SK-N-SH (cell line): ENCODE results near the gene CTNNA3.

Experiments
- CHD2 ChIP-seq: fragments of 150-350 bp; IDR thresholded peaks from 2 replicates; pipeline ENCODE4 v1.6.1; 2018; ENCODE audit warnings: low read length; ENCODE audit not compliant: partially characterized antibody
- EP300 ChIP-seq, 2 experiments: IDR thresholded peaks; 2 replicates each; pipeline versions ENCODE4 v1.4.0 to v1.6.1; 2012; ENCODE audit warnings: borderline replicate concordance in 1 of 2, low read depth in 1 of 2, low read length in 1 of 2
- EZH2phosphoT487 ChIP-seq: fragments of 200-600 bp; sonication (generic); IDR thresholded peaks from 2 replicates; pipeline ENCODE4 v1.6.1; 2017; ENCODE audit warnings: low read depth, mixed run types, mild to moderate bottlenecking, antibody characterized with exemption, moderate library complexity, borderline replicate concordance
- JUND ChIP-seq: IDR thresholded peaks from 2 replicates; pipeline ENCODE4 v1.4.0; 2012
- MXI1 ChIP-seq: IDR thresholded peaks from 2 replicates; pipeline ENCODE4 v1.6.1; 2012; ENCODE audit warnings: mild to moderate bottlenecking, low read depth, low read length, improper control_type of control experiment
- NFIC ChIP-seq: IDR thresholded peaks from 2 replicates; pipeline ENCODE4 v1.4.0; 2012; ENCODE audit warnings: borderline replicate concordance
- POLR2AphosphoS5 ChIP-seq: IDR thresholded peaks from 2 replicates; pipeline ENCODE4 v1.6.1; 2012; ENCODE audit warnings: low read depth, low read length
- RAD21 ChIP-seq: IDR thresholded peaks from 2 replicates; pipeline ENCODE4 v1.6.1; 2012; ENCODE audit warnings: mild to moderate bottlenecking, low read length
- RXRA ChIP-seq: IDR thresholded peaks from 2 replicates; pipeline ENCODE4 v1.4.0; 2012; ENCODE audit warnings: low read depth, mild to moderate bottlenecking, borderline replicate concordance
- SIN3A ChIP-seq: IDR thresholded peaks from 2 replicates; pipeline ENCODE4 v1.6.1; 2012; ENCODE audit warnings: low read depth, mild to moderate bottlenecking, low read length, moderate library complexity, borderline replicate concordance
- TCF12 ChIP-seq: IDR thresholded peaks from 2 replicates; pipeline ENCODE4 v1.4.0; 2012
- TF ChIP-seq, protein P1 (sequence below): fragments of 200-600 bp; sonication (generic); IDR thresholded peaks from 2 replicates; pipeline ENCODE4 v1.6.1; 2017; ENCODE audit warnings: antibody characterized with exemption, mild to moderate bottlenecking, moderate library complexity
- TF ChIP-seq, protein P2 (sequence below): IDR thresholded peaks from 2 replicates; pipeline ENCODE4 v1.6.1; 2012; ENCODE audit warnings: mild to moderate bottlenecking, low read depth, low read length, moderate library complexity

DNA sequence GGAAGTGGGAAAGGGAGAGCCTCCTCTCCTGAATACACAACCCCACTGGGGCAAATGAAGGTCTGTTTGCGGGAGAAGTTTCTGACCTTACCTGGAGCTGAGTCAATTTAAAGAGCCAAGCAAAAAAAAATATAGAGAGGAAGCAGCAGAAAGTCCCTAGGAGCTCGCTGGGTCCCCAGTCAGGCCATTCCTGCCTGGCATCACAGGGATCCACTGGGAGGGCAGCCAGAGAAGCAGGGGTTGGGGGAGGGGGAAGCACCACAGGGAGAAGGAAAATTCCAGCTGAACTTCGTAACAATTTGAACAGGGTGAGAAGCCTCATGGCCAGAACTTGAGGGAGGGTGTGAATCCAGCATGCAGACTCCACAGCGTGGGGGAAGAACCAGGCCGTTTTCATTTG, 471.4 kb downstream of the CTNNA3 start:
- TF ChIP-seq, protein P1, sequence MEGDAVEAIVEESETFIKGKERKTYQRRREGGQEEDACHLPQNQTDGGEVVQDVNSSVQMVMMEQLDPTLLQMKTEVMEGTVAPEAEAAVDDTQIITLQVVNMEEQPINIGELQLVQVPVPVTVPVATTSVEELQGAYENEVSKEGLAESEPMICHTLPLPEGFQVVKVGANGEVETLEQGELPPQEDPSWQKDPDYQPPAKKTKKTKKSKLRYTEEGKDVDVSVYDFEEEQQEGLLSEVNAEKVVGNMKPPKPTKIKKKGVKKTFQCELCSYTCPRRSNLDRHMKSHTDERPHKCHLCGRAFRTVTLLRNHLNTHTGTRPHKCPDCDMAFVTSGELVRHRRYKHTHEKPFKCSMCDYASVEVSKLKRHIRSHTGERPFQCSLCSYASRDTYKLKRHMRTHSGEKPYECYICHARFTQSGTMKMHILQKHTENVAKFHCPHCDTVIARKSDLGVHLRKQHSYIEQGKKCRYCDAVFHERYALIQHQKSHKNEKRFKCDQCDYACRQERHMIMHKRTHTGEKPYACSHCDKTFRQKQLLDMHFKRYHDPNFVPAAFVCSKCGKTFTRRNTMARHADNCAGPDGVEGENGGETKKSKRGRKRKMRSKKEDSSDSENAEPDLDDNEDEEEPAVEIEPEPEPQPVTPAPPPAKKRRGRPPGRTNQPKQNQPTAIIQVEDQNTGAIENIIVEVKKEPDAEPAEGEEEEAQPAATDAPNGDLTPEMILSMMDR, result no peak
- TF ChIP-seq RAD21, result no peak
- no peak for TF ChIP-seq RXRA
- no peak for TF ChIP-seq CHD2
- TF ChIP-seq NFIC, result no peak
- TF ChIP-seq JUND, result no peak
- TF ChIP-seq TCF12, result no peak
- no peak for TF ChIP-seq SIN3A
- TF ChIP-seq EZH2phosphoT487, result no peak
- no peak for TF ChIP-seq MXI1
- no peak for TF ChIP-seq POLR2AphosphoS5
- TF ChIP-seq, protein P2, sequence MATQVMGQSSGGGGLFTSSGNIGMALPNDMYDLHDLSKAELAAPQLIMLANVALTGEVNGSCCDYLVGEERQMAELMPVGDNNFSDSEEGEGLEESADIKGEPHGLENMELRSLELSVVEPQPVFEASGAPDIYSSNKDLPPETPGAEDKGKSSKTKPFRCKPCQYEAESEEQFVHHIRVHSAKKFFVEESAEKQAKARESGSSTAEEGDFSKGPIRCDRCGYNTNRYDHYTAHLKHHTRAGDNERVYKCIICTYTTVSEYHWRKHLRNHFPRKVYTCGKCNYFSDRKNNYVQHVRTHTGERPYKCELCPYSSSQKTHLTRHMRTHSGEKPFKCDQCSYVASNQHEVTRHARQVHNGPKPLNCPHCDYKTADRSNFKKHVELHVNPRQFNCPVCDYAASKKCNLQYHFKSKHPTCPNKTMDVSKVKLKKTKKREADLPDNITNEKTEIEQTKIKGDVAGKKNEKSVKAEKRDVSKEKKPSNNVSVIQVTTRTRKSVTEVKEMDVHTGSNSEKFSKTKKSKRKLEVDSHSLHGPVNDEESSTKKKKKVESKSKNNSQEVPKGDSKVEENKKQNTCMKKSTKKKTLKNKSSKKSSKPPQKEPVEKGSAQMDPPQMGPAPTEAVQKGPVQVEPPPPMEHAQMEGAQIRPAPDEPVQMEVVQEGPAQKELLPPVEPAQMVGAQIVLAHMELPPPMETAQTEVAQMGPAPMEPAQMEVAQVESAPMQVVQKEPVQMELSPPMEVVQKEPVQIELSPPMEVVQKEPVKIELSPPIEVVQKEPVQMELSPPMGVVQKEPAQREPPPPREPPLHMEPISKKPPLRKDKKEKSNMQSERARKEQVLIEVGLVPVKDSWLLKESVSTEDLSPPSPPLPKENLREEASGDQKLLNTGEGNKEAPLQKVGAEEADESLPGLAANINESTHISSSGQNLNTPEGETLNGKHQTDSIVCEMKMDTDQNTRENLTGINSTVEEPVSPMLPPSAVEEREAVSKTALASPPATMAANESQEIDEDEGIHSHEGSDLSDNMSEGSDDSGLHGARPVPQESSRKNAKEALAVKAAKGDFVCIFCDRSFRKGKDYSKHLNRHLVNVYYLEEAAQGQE, result no peak
- TF ChIP-seq EP300 (IDR thresholded peaks at IDR 0.05; ENCODE audit: borderline replicate concordance in 1 of 2, low read depth in 1 of 2, low read length in 1 of 2), result no peak
